C4-2B (cell line): ENCODE measurements around the gene SH3PXD2B.

Experiments used
- ZFX ChIP-seq: fragments of 450-650 bp; IDR thresholded peaks from 2 replicates; pipeline ENCODE4 v1.6.1; 2017
- TF ChIP-seq, protein P1 (sequence below): fragments of 450-650 bp; conservative IDR thresholded peaks from 2 replicates; pipeline ENCODE4 v1.5.1; 2017; ENCODE audit warnings: mild to moderate bottlenecking

DNA sequence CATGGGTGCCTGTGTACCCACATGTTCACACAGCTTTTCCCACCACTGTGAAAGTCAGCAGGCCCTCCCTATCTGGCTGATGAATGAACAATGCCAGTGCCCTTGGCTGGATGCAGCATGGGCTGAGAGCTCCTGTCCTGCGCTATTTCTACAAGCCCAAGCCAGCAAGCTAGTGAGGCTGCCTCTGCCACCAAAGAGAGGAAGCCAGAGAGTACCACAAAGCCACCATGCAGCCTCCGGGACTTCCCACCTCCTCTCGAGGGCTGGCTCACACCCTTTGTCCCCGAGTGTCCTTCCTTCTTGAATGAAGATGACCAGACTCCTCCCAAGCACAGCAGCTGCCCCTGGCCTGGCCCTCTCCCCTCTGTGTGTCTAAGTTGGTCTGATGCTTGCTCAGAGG is 76.5 kb downstream of the SH3PXD2B start:
- TF ChIP-seq, protein P1, sequence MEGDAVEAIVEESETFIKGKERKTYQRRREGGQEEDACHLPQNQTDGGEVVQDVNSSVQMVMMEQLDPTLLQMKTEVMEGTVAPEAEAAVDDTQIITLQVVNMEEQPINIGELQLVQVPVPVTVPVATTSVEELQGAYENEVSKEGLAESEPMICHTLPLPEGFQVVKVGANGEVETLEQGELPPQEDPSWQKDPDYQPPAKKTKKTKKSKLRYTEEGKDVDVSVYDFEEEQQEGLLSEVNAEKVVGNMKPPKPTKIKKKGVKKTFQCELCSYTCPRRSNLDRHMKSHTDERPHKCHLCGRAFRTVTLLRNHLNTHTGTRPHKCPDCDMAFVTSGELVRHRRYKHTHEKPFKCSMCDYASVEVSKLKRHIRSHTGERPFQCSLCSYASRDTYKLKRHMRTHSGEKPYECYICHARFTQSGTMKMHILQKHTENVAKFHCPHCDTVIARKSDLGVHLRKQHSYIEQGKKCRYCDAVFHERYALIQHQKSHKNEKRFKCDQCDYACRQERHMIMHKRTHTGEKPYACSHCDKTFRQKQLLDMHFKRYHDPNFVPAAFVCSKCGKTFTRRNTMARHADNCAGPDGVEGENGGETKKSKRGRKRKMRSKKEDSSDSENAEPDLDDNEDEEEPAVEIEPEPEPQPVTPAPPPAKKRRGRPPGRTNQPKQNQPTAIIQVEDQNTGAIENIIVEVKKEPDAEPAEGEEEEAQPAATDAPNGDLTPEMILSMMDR = no peak
- TF ChIP-seq ZFX = no peak
